BE2C (cell line): ENCODE results near the gene HOXA6.

Experiments used
- DNase-seq: peaks from one replicate; pipeline ENCODE4 v3.0.0-alpha.2; 2020
- H3K27me3 ChIP-seq: fragments of 250-450 bp; sonication (Bioruptor Pico); 2 replicates; pipeline ENCODE4 v1.5.1; 2020; ENCODE audit warnings: mild to moderate bottlenecking
- H3K36me3 ChIP-seq: fragments of 250-450 bp; sonication (Bioruptor Pico); 2 replicates; pipeline ENCODE4 v1.5.1; 2020; ENCODE audit warnings: mild to moderate bottlenecking
- H3K4me1 ChIP-seq: fragments of 250-450 bp; sonication (Bioruptor Pico); 2 replicates; pipeline ENCODE4 v1.5.1; 2020
- H3K4me3 ChIP-seq: 2 replicates; pipeline ENCODE4 v1.5.1; 2011; ENCODE audit warnings: low read depth, low read length
- H3K9me3 ChIP-seq: fragments of 250-450 bp; sonication (Bioruptor Pico); 2 replicates; pipeline ENCODE4 v1.5.1; 2020
- TF ChIP-seq, protein P1 (sequence below): IDR thresholded peaks from 2 replicates; pipeline ENCODE4 v1.5.1; 2012; ENCODE audit warnings: mild to moderate bottlenecking, low read depth, low read length

The HOXA6 gene

DNA sequence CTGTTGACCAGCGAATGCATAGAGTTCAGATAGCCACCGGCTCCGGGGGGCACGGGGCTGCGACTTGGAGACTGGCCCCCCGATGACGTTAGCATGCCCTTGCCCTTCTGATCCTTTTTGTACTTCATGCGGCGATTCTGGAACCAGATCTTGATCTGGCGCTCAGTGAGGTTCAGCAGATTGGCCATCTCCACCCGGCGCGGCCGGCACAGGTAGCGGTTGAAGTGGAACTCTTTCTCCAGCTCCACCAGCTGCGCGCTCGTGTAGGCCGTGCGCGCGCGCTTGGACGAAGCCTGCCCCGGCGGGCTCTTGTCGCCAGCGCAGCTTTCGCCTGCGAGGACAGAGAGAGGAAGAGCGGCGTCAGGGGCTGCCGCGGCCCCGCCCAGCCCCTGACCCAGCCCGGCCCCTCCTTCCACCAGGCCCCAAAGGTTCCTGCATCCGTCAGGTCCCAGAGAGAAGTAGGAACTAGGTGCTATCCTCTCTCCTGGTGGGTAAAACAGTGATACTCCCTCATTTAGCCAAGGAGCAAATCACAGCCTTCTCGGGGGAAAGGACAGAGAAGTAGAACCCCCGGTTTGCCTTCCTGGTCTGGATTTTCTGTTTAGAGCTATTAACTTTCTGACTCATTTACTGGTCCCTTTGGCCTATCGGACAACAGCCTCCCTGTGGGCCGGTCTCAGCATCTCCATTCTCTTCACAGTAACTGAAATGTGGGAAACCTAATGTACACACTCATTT is 39.0 kb downstream of the HOXA6 start:
- no peaks in the 10 kb centered on the region for H3K9me3 ChIP-seq
- H3K4me3 ChIP-seq, result no peak overlapping the region
- H3K4me1 ChIP-seq, result no peaks in the 10 kb centered on the region
- TF ChIP-seq, protein P1, sequence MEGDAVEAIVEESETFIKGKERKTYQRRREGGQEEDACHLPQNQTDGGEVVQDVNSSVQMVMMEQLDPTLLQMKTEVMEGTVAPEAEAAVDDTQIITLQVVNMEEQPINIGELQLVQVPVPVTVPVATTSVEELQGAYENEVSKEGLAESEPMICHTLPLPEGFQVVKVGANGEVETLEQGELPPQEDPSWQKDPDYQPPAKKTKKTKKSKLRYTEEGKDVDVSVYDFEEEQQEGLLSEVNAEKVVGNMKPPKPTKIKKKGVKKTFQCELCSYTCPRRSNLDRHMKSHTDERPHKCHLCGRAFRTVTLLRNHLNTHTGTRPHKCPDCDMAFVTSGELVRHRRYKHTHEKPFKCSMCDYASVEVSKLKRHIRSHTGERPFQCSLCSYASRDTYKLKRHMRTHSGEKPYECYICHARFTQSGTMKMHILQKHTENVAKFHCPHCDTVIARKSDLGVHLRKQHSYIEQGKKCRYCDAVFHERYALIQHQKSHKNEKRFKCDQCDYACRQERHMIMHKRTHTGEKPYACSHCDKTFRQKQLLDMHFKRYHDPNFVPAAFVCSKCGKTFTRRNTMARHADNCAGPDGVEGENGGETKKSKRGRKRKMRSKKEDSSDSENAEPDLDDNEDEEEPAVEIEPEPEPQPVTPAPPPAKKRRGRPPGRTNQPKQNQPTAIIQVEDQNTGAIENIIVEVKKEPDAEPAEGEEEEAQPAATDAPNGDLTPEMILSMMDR, result no peak
- peaks cover 100% of the 10 kb centered on the region for H3K27me3 ChIP-seq
- DNase-seq, result no peak
- no peaks in the 10 kb centered on the region for H3K36me3 ChIP-seq

DNA sequence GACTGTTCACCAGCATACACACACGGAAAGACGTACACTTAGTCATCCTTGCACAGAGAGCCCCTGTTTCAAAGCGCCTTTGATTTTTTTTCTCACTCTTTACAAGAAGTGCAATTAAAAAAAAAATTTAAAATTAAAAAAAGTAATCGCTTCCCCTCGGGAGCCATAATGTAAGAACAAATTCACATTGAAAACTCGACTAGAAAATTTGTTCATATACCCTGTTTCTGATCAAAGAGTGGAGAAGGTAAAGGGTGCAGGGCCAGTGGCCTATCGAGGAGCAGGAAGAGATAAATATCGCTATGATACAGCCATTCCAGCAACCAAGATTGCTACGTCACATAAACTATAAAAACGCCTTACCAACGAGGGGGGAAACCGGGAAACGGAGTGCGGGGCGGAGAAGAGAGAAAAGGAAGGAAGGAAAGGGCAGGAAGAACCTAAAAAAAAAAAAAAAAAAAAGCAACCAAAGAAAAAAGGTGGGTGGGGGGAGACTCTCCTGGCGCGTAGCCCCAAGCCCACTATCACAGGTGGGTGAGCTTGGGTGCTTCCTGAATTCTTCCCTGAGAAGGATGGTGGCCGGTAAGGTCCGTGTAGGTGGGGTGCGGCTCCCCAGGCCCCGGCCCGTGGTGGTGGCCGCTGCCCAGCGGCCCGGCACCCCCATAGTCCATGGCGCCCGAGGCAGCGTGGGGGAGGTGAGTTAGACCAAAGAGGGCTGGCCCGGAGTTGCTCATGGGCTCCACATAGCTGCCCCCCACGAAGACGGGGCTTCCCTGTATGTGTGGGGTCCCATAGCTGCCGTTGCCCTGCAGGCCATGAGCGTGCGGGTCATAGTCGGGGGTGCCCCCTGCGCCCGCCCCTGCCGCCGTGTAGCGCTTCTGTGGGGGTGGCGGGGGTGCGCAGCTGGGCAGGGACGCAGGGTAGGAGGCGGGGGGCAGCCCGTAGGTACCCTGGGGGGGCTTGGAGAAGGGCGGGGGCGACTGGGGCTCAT is 39.9 kb downstream of the HOXA6 start:
- no peaks in the 10 kb centered on the region for H3K9me3 ChIP-seq
- DNase-seq, result no peak

DNA sequence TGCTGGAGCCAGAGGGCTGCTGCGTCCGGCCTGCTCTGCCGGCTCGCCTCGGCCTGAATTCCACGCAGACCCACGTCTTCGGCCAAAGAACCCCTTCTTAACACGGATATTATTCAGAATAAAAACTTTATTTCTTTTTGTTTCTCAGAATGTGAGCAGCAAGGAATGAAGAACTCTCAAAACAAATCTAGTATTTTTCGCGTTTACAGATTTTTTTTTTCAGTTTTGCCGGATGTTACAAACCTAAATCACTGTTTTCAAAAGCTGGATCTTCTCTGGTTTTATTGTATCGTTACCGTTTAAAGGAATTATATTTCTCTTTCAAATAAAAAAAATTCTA is 40.7 kb downstream of the HOXA6 start:
- Histone ChIP-seq H3K27me3 (peaks cover 100% of the 10 kb centered on the region), H3K4me1 (no peaks in the 10 kb centered on the region), H3K4me3 (no peak overlapping the region), H3K9me3 (no peaks in the 10 kb centered on the region; the same call in 1 of the 2 replicates), H3K36me3 (no peaks in the 10 kb centered on the region)
- TF ChIP-seq, protein P1, result no peak
- no peak for DNase-seq

More for the DNA sequence above, 39.9 kb downstream of the HOXA6 start:
- Histone ChIP-seq H3K4me3 (no peak overlapping the region), H3K27me3 (peaks cover 100% of the 10 kb centered on the region), H3K4me1 (no peaks in the 10 kb centered on the region), H3K36me3 (no peaks in the 10 kb centered on the region)
- TF ChIP-seq, protein P1, result no peak

DNA sequence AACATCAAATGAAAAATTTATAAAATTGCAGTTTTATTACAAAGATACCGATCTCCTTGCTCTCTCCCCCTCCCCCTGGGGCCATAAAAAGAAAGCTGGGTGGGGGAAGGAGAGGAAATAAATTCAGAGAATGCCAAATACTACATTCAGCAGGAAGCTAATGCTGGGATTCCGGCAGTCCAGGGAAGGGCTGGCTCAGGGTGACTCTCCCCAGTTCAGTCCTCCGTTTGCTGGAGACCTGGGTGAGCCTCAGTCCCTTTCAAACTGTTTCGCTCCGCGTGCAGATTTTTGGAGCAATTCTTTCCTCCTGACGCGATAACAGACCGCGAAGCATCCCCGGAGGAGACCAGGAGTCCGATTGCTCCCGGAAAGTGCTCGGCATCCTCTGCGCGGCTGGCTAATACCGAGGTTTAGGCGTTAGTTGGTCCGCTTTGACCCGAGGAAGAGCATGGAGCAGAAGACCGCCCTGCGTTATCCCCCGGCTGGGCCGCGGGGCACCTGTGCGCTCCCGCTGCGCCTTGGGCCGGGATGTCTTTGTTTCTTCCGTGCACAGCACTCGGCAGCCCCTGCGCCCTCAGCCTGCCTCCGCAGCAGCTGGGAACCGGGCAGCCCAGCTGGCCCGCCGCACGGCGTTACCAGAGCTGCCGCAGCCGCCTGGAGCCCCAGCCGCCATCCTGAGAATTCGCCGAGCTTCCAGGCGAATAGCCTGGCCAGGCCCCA is 41.2 kb downstream of the HOXA6 start:
- Histone ChIP-seq H3K4me3 (no peak overlapping the region), H3K27me3 (peaks cover 100% of the 10 kb centered on the region), H3K36me3 (no peaks in the 10 kb centered on the region), H3K4me1 (no peaks in the 10 kb centered on the region), H3K9me3 (no peaks in the 10 kb centered on the region; the same call in 1 of the 2 replicates)
- TF ChIP-seq, protein P1, result no peak
- no peak for DNase-seq

DNA sequence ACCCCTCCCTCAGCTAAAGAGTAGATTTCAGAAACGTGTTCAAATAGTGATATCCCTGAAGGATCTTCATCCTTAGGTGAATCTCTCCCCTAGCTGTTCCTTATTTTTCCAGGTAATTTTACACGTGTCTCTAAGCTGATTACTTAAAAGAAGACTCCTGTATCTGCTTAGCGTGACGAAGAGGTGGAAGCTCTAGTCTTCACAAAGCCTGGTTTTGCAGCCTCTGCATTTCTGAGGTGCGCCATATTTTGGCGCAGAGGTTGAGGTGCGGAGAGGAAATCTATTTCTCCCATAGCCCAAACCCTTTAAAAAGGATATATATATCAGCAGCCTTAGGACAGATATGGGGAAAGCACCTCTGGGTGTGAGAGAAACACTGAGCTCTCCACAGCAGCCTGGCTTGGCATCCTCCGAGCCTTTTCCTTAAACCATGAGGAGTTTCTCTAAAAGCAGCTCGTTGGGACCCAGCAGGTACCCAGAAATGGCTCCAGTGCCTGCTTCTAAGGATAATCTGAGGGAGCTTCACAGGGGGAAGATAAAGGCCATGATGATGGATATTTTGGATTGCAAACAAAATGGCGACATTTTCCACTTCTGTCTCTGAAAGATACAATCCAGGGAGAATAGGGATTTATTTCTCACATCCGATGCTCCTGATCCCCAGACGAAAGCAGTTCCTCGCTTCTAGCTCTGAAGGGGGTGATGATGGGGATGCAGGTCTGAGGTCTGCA is 42.1 kb downstream of the HOXA6 start:
- Histone ChIP-seq H3K27me3 (peaks cover 100% of the 10 kb centered on the region), H3K4me1 (no peaks in the 10 kb centered on the region), H3K4me3 (no peak overlapping the region), H3K36me3 (no peaks in the 10 kb centered on the region), H3K9me3 (no peaks in the 10 kb centered on the region; the same call in 1 of the 2 replicates)
- TF ChIP-seq, protein P1, result no peak
- DNase-seq, result no peak
